HepG2 (cell line): ENCODE data around the gene AHCYL2.
"Not testable (repeated sequence)": the region's sequence is repeated elsewhere in the genome, so short reads cannot be mapped to it uniquely, and the experiment has no call there.

Experiments used
- CTCF ChIP-seq: sonication (generic); formaldehyde crosslinking; IDR thresholded peaks from 2 replicates; pipeline ENCODE4 v1.5.0; 2020; ENCODE audit warnings: mild to moderate bottlenecking, missing genetic modification reagents, moderate library complexity
- GLI4 ChIP-seq: sonication (generic); formaldehyde crosslinking; IDR thresholded peaks from 2 replicates; pipeline ENCODE4 v1.5.1; 2020; ENCODE audit warnings: missing genetic modification reagents, mild to moderate bottlenecking, moderate library complexity, borderline replicate concordance
- NFE2 ChIP-seq: sonication (generic); formaldehyde crosslinking; IDR thresholded peaks from 2 replicates; pipeline ENCODE4 v1.4.0; 2020; ENCODE audit warnings: missing genetic modification reagents
- PLRG1 ChIP-seq: fragments of 450-650 bp; conservative IDR thresholded peaks from 2 replicates; pipeline ENCODE4 v1.6.1; 2016
- SP1 ChIP-seq, 2 experiments: fragments of 450-650 bp in 1 of 2; sonication (generic) in 1 of 2; formaldehyde crosslinking in 1 of 2; IDR thresholded peaks; 2 replicates each; pipeline versions ENCODE4 v1.4.0 to v1.6.1; 2016 to 2020; ENCODE audit warnings: missing genetic modification reagents in 1 of 2
- ZNF256 ChIP-seq: sonication (generic); formaldehyde crosslinking; conservative IDR thresholded peaks from 2 replicates; pipeline ENCODE4 v1.4.0; 2020; ENCODE audit warnings: missing genetic modification reagents
- ZNF589 ChIP-seq: sonication (generic); formaldehyde crosslinking; conservative IDR thresholded peaks from 2 replicates; pipeline ENCODE4 v1.8.0; 2022; ENCODE audit warnings: mild to moderate bottlenecking, moderate library complexity, missing genetic modification reagents
- ZNF792 ChIP-seq: IDR thresholded peaks from 2 replicates; pipeline ENCODE4 v1.6.1; 2016
- ZSCAN29 ChIP-seq: sonication (generic); formaldehyde crosslinking; conservative IDR thresholded peaks from 2 replicates; pipeline ENCODE4 v1.4.0; 2020; ENCODE audit warnings: mild to moderate bottlenecking, missing genetic modification reagents

GRCh38 chr7:129215691-129216090 is 9.1 kb upstream of the AHCYL2 start:
- TF ChIP-seq ZNF792 (CRISPR knock-in tag); ZSCAN29 (CRISPR knock-in tag); ZNF256 (CRISPR knock-in tag); ZNF589 (CRISPR knock-in tag); GLI4; NFE2 (CRISPR knock-in tag); CTCF (CRISPR knock-in tag); PLRG1; SP1 (IDR thresholded peaks at IDR 0.05); SP1 (CRISPR knock-in tag; IDR thresholded peaks at IDR 0.05): not testable (repeated sequence)
